H4 (cell line): ENCODE data around the gene MYOM3. TPM values are rescaled to one million over a fixed set of nuclear protein-coding genes. Genes with fewer than 3 reads are reported as not detected.

ENCODE experiments used
- DNase-seq: peaks from one replicate; pipeline ENCODE4 v3.0.0-alpha.2; 2015; ENCODE audit warnings: low spot score
- total RNA-seq: library from RNA; depleted of rRNA; stranded (reverse); fragments of >200 nt; shearing (Covaris generic); gene quantifications from 2 replicates; pipeline ENCODE4 v1.2.3, GENCODE V29; 2014

The MYOM3 gene
- total RNA-seq, 1 experiment from 2014 or later, result not detected

DNA sequence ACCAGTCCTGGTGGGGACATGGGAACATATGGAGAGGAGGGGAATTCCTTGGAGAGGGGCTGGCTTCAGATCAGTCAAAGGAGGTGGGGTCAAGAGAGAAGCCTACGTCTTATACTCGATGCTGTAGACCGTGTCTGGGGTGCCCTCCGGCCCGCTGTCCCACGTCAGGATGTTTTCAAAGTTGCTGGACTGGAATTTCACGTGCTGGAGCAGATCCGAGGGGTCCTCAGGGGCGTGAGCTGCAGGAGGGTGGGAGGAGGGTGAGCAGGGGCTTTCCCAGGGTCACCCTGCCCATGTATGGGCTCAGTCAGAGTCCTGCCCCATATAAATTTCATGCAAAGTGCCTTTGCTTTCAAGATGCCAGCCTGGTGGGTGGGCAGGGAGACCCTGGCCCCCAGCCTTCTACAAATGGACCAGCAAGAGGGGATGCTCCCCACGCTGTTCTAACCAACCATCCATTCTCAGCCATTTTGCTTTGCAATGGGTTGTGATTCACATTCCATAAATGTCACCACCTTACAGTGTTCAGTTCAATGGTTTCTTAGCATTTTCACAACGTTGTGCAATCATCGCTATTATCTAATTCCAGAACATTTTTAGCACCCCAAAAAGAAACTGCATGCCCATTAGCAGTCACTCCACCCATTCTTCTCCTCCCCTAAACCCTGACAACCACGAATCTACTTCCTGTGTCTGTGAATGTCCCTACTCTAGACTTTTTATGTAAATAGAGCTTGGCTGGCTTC, 26.7 kb upstream of the MYOM3 start:
- DNase-seq, result no peak

DNA sequence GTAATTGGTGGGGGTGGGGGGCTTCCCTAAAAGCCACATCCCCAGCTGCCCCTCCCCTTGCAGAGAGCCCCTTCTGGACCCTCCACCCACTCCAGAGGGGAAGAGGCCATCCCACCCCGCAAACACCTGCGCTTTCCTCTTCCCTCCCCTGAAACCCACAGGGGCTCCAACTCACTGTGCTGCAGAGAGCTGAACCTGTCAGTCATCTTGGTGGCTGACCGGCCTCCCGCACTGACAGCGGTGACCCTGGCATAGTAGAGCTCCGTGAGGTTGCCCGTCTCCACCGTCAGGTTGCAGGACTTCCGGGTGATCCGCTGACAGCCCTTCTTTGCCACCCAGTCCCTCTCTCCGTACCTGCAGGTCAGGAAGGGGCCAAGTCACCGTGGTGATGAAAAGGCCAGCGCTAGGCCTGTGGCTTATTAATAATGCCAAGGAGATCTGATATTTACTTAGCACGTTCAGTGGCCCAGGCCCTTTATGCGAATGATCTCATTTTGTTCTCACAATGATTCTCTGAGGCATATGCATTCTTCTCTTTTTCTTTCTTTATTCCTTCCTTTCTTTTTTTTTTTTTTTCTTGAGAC, 25.1 kb upstream of the MYOM3 start:
- no peak for DNase-seq

DNA sequence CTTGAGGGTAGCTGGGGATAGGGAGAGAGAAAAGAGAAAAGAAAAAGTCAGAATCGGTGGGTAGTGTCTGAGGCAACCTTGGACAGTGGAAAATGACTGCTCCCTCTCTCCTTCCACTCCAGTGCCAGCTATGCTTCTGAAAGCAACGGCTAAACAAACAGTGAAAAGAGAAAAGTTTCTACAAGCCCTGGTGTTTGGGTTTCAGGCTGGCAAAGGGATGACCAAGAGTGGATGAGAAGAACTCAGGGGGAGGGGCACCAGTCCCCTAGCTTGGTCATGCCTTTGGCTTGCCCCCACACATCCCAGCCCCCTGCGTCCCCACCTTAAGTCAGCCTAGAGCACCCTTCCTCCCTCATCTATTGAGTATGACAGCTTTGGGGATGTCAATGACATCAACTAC, 22.4 kb upstream of the MYOM3 start:
- DNase-seq, result no peak

GRCh38 chr1:24133819-24134218, 21.9 kb upstream of the MYOM3 start:
- DNase-seq, result no peak

GRCh38 chr1:24130385-24130784, 18.4 kb upstream of the MYOM3 start:
- DNase-seq, result no peak

GRCh38 chr1:24127801-24128363, 15.9 kb upstream of the MYOM3 start:
- DNase-seq, result no peak

GRCh38 chr1:24127134-24127800, 15.3 kb upstream of the MYOM3 start:
- no peak for DNase-seq

- DNase-seq, result no peak
Measured at GRCh38 chr1:24126672-24127023, 14.7 kb upstream of the MYOM3 start.

DNA sequence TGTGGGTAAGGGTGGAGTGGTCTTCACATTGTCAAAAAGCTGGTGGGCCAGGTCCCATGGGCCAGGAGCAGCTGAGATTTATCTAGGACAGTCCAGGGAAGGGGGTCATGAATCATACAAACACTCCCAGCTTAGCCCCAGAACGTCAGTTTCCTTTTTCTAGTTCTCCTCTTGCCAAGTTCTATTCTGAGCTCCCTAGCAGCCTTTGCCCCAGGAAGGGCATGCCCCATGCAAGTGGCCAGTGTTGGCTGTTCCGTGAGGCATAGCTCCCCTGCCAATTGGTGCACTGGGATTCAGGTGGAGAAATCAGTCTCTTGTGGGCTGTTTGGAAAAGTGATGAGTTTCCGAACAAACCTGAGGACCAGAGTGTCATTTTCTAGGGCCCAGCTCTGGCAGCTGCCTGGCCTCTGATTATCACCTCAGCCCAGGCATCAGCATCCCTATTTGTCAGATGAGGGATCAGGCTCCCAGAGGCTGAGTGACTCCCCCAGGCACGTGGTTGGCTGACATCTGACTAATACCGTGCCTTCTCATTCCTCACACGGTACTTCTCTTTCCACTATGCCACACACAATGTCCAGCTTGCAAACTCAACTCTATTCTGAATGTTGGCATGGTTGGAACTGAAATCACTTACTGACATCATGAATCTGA, 14.2 kb upstream of the MYOM3 start:
- no peak for DNase-seq

DNA sequence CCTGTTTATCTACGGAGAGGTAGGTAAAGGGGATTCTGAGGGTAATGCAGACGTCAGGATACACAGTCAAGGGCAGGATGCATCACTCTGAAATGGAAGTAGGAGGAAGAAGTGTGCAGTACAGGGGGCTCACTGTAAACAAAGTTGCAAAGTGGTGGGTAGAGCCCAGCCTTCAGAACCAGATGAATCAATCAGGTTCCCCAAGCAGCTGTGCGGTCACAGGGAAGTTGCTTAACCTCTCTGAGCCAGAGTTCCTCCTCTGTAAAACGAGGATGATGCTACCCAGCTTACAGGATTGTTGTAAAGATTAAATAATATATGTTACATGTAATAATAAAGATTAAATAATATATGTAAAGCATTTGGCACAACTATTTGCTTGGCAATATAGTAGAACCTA, 13.5 kb upstream of the MYOM3 start:
- no peak for DNase-seq

DNA sequence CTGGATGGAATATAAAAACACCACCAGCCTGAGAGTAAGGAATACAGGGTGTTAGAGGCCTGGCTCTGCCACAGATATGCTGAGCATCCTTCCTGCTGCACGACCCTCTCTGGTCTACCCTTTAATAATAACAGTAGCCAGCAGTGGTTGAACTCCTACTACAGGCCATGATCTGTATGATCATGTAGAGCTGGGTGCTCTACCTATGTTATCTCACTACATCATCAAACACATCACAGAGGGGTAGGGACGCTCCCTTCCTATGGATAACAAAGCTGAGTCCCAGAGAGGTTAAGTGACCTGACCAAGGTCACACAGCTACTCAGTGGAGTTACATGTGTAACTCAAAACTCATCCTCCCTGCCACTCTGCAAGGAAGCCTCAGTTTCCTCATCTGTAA, 13.0 kb upstream of the MYOM3 start:
- no peak for DNase-seq

DNA sequence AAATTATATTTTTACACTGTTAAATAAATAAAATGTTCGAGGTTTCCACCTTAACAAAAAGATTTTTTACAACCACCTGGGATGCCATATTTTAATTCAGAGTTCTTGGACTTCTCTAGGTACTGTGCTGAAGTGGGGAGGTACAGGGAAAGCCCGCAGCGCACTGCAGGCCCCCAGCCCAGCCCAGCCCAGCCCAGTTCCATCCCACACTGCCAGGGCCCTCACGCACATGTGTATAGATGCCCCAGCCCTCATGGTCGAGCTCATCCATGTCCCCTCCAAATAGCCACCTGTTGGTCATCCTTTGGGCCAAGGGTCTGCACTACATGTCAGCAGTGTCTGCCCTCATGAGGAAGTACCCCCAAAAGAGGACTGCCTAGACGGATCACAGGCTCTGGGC, 11.7 kb upstream of the MYOM3 start:
- DNase-seq, result no peak

DNA sequence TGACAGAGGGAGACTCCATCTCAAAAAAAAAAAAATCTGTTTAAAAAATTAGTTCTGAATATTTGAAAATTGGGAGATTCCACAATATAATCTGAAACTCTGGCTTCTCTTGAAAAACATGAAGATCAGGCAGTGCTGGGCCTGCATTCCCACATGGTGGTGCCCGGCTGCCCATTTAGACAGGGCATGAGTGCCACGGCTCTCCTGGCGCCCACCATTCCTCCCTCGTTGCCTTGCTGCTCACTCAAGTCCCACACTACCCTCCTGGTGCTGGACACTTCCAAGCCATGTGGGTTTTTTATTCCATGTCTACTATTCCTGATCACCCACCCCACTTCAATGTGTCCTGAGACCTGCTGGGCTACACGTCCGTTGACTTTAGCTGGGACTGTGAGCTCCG, 10.8 kb upstream of the MYOM3 start:
- no peak for DNase-seq

DNA sequence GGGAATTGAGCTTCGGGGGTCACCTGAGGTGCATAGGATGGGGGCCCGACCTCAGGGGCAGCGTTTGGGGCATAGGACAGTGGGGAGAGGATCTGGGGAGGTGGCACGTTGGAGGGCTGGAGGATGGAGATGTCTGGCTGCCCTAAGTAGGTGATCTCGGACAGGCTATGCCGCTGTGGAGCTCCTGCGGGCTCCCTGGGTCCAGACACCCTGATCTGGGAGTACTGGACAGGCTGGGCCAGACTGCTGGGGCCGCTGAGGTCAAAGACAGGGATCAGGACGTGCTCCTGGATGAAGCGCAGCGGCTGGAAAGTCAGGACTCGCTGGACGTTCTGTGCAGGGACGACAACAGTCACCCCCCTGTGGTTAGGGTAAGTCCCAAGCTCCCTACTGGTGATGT, 9.5 kb upstream of the MYOM3 start:
- DNase-seq, result no peak

GRCh38 chr1:24120965-24121364, 9.0 kb upstream of the MYOM3 start:
- DNase-seq, result no peak

DNA sequence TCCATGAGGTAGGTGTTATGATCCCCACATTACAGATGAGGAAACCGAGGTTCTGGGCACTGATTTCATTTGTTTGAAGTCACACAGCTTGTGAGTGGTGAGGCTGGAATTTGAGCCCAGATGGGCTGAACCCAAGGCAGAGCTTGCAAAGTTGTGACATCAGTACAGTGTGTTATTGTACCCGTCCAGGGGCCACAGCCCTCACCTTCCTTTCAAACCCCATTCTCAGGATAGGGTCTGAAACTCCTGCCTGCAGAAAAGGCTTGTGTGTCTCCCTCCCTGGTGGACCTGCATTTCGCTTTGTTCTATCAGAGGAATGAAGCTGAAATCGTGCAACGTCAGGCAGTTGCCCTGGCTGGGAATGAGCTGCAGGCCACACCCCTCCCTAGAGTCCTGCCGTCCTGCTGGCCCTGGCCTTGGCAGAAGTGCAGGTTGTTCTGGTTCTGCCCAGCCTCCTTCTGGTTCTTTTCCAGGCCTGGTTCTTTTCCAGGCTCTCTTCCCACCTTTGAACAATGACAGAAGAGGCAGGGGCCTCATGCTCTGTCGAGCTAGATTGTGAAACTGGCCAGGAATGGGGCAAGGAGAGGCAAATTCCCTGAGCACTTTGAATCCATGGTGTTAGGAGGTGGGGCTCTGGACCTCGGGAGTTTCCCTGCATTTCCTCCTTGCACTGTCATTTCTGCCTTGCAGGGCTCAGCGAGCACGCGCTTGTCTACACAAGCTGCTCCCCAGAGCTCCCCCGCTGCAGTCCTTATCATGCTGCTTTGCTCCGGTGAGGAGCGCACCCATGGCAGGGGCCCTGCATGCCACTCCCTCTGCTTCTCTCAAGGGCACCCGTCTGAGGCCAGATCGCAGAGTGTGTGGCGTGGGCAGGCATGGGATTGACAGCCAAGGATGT, 8.2 kb upstream of the MYOM3 start:
- DNase-seq, result no peak

DNA sequence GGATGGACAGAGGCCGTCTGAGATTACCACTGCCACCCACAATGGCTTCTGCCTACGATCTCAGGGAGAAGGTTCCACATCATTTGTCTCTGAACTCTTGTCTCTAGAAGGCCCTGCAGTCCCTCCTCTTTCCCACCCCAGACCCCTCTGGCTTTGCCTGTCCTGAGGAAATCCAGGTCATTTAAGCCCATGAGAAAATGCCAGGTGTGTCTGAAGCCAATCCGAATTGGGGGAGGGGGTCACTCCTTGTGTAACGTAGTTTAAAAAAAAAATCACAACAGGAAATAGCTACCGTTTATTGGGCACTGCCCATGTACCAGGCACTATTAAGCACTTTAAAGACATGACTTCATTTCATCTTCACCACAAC, 7.5 kb upstream of the MYOM3 start:
- DNase-seq, result no peak

DNA sequence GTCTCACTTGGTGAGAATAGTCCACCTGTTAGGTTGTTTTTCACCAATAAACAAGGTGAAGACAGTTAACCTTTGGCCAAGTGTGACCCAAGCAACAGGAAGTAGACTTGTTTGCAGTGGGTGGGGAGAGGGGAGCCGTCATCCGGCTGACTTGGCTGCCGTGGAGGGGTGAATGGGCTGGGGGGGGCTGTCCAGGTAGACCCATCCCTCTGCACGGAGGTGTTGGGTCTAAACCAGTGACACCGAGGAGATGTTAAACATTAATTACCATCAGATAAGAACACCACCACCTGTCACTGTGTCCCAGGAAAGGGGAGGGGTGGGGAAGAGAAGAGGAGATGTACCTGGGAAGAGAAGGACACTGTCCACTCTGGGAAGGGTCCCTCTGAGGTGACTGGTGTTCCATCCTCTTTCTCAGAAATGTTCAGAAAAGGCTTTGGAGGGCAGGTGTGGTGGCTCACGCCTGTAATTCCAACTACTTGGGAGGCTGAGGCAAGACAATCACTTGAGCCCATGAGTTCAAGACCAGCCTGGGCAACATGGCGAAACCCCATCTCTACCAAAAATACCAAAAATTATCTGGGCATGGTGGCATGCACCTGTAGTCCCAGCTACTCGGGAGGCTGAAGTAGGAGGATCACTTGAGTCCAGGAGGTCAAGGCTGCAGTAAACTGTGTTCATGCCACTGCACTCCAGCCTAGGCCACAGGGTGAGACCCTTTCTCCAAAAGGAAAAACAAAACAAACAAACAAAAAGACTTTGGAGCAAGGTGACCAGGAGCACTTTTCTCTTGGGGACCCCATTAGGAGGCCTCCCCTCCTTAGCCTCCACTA, 6.7 kb upstream of the MYOM3 start:
- DNase-seq, result no peak

- DNase-seq, result no peak
Measured at GRCh38 chr1:24117722-24118409, 5.9 kb upstream of the MYOM3 start.

DNA sequence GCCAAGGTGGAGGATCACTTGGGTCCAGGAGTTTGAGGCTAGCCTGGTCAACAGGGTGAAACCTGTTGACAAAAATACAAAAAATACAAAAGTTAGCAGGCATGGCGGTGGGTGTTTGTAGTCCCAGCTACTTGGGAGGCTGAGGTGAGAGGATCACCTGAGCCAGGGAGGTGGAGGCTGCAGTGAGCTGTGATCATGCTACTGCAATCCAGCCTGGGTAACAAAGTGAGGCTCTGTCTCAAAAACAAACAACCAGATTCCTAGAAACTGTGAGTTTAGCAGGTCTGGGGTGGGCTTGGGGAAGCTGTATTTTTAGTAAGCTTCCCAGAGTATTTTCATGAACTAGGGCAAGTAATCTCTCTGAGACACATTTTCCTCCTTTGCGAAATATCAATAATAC, 5.2 kb upstream of the MYOM3 start:
- no peak for DNase-seq
